ENCODE measurements around the gene C20orf204. TPM values are rescaled to one million over a fixed set of nuclear protein-coding genes. Genes with fewer than 3 reads are reported as not detected.

Gene C20orf204
- total and polyA plus RNA-seq, 9 of the 15 experiments (the other 6 are each of a cell fraction or from before 2014, with no cell fraction given): 0.11 to 1.1 (median 0.36) TPM; not detected in 2

DNA sequence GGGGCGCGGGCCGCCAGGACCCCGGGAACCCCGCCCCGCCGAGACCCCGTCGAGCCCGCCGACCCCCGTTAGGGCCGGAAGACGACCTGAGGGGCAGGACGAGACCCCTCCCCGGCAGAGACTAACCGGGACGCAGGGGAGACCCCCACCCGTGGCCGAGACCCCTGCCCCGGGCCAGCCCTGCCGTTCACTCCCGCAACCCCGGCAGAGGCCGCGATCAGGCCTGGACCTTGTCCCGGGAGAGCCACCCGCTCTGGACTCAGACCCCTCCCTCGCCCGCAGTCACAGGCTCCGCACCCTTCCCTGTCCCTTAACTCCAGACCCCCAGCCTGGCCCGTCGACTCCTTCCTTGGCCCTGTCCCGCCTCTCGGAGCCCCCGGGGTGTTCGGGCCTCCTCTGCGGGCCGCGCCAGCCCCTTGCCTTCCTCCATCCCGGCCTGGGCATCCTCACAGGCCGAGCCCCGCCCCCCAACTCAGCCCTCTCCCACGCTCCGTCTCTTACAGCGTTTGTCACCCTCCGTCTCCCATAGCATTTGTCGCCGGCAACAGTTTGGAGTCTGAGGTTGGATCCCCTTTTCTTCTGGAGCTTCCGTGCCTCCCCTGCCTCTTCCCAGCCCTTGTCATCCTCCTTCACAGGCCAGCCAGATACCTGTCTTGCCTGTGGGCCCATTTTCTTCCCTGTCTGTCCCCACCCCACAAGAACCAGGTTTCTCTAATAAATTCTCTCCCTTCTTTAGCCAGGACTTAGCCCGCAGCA is 27.6 kb downstream of the C20orf204 start (continued):
- TF ChIP-seq, protein P1, sequence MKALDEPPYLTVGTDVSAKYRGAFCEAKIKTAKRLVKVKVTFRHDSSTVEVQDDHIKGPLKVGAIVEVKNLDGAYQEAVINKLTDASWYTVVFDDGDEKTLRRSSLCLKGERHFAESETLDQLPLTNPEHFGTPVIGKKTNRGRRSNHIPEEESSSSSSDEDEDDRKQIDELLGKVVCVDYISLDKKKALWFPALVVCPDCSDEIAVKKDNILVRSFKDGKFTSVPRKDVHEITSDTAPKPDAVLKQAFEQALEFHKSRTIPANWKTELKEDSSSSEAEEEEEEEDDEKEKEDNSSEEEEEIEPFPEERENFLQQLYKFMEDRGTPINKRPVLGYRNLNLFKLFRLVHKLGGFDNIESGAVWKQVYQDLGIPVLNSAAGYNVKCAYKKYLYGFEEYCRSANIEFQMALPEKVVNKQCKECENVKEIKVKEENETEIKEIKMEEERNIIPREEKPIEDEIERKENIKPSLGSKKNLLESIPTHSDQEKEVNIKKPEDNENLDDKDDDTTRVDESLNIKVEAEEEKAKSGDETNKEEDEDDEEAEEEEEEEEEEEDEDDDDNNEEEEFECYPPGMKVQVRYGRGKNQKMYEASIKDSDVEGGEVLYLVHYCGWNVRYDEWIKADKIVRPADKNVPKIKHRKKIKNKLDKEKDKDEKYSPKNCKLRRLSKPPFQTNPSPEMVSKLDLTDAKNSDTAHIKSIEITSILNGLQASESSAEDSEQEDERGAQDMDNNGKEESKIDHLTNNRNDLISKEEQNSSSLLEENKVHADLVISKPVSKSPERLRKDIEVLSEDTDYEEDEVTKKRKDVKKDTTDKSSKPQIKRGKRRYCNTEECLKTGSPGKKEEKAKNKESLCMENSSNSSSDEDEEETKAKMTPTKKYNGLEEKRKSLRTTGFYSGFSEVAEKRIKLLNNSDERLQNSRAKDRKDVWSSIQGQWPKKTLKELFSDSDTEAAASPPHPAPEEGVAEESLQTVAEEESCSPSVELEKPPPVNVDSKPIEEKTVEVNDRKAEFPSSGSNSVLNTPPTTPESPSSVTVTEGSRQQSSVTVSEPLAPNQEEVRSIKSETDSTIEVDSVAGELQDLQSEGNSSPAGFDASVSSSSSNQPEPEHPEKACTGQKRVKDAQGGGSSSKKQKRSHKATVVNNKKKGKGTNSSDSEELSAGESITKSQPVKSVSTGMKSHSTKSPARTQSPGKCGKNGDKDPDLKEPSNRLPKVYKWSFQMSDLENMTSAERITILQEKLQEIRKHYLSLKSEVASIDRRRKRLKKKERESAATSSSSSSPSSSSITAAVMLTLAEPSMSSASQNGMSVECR (CRISPR knock-in tag; IDR thresholded peaks at IDR 0.05): peak; percentile 53; the same call in 1 of the 2 replicates
- TF ChIP-seq POLR2H (tag; IDR thresholded peaks at IDR 0.05; ENCODE audit: low read depth) (no peak), KDM5B (IDR thresholded peaks at IDR 0.05; ENCODE audit: insufficient replicate concordance, low read depth, low read length) (peak; percentile 26), ZBTB7A (IDR thresholded peaks at IDR 0.05; ENCODE audit: borderline replicate concordance, control insufficient read depth, low read depth, low read length) (0 out of 2 replicates have a peak, but pooled peaks have one; percentile 10), RB1 (IDR thresholded peaks at IDR 0.05; ENCODE audit: low read depth) (no peak), ZNF644 (tag; IDR thresholded peaks at IDR 0.05; ENCODE audit: low read depth) (no peak)
